ENCODE data around the gene GPR22.

Gene GPR22

GRCh38 chr7:107467972-107468371, 1.9 kb upstream of the GPR22 start:
- no peaks in the 10 kb centered on the region for H3K36me3 ChIP-seq

GRCh38 chr7:107468824-107469223, 1.0 kb upstream of the GPR22 start:
- TF ChIP-seq CTCF (IDR thresholded peaks at IDR 0.05), result no peak
- Histone ChIP-seq H3K27me3 (no peaks in the 10 kb centered on the region), H3K27ac (no peak overlapping the region), H3K9me3 (no peaks in the 10 kb centered on the region), H3K4me1 (ENCODE audit: control insufficient read depth in 1 of 2, insufficient read depth in 1 of 2, low read depth in 1 of 2, low read length in 1 of 2) (no peaks in the 10 kb centered on the region), H3K4me3 (ENCODE audit: low read depth in 1 of 2, low read length in 1 of 2) (no peak overlapping the region), H3K36me3 (no peaks in the 10 kb centered on the region)

More at GRCh38 chr7:107467972-107468371, 1.9 kb upstream of the GPR22 start:
- Histone ChIP-seq H3K4me1 (ENCODE audit: control insufficient read depth in 1 of 2, insufficient read depth in 1 of 2, low read depth in 1 of 2, low read length in 1 of 2) (no peaks in the 10 kb centered on the region), H3K4me3 (ENCODE audit: low read depth in 1 of 2, low read length in 1 of 2) (no peak overlapping the region), H3K27ac (no peak overlapping the region), H3K9me3 (no peaks in the 10 kb centered on the region), H3K27me3 (no peaks in the 10 kb centered on the region)
- TF ChIP-seq CTCF (IDR thresholded peaks at IDR 0.05), result no peak

- Histone ChIP-seq H3K4me1 (ENCODE audit: control insufficient read depth in 1 of 2, insufficient read depth in 1 of 2, low read depth in 1 of 2, low read length in 1 of 2) (no peaks in the 10 kb centered on the region), H3K4me3 (ENCODE audit: low read depth in 1 of 2, low read length in 1 of 2) (no peak overlapping the region), H3K27ac (no peak overlapping the region), H3K9me3 (no peaks in the 10 kb centered on the region), H3K36me3 (no peaks in the 10 kb centered on the region), H3K27me3 (no peaks in the 10 kb centered on the region)
- TF ChIP-seq CTCF (IDR thresholded peaks at IDR 0.05), result no peak
Measured at GRCh38 chr7:107471292-107472070, 1.6 kb downstream of the GPR22 start.

- no peak for TF ChIP-seq CTCF (IDR thresholded peaks at IDR 0.05)
- H3K4me3 ChIP-seq (ENCODE audit: low read depth in 1 of 2, low read length in 1 of 2), result no peak overlapping the region
- H3K27me3 ChIP-seq, result no peaks in the 10 kb centered on the region
- H3K9me3 ChIP-seq, result no peaks in the 10 kb centered on the region
- H3K36me3 ChIP-seq, result no peaks in the 10 kb centered on the region
- H3K4me1 ChIP-seq (ENCODE audit: control insufficient read depth in 1 of 2, insufficient read depth in 1 of 2, low read depth in 1 of 2, low read length in 1 of 2), result no peaks in the 10 kb centered on the region
- H3K27ac ChIP-seq, result no peak overlapping the region
Measured at GRCh38 chr7:107472116-107472515, 2.3 kb downstream of the GPR22 start.

- no peak overlapping the region for H3K4me3 ChIP-seq (ENCODE audit: low read depth in 1 of 2, low read length in 1 of 2)
Measured at GRCh38 chr7:107474104-107474521, 4.3 kb downstream of the GPR22 start.

More at GRCh38 chr7:107474104-107474521, 4.3 kb downstream of the GPR22 start:
- H3K36me3 ChIP-seq, result no peaks in the 10 kb centered on the region
- H3K9me3 ChIP-seq, result no peaks in the 10 kb centered on the region
- TF ChIP-seq CTCF (IDR thresholded peaks at IDR 0.05), result no peak
- no peaks in the 10 kb centered on the region for H3K4me1 ChIP-seq (ENCODE audit: control insufficient read depth in 1 of 2, insufficient read depth in 1 of 2, low read depth in 1 of 2, low read length in 1 of 2)
- H3K27ac ChIP-seq, result no peak overlapping the region
- no peaks in the 10 kb centered on the region for H3K27me3 ChIP-seq

Measured in neutrophil (primary cell).